Mesenchymal stem cell (in vitro differentiated cells and primary cell): Measurements from ENCODE around the gene HCN3.

Experiments used
- DNase-seq: peaks from one replicate; pipeline ENCODE4 v3.0.0-alpha.2; 2013
- H2AFZ ChIP-seq: one replicate; pipeline ENCODE4 v1.6.1; 2013; ENCODE audit warnings: low read depth, mild to moderate bottlenecking, control low read depth, inconsistent platforms, low read length, moderate library complexity
- H2AK5ac ChIP-seq: 2 replicates; pipeline ENCODE4 v1.6.1; 2013; ENCODE audit warnings: low read length, moderate library complexity, mild to moderate bottlenecking, inconsistent platforms; ENCODE audit not compliant: severe bottlenecking
- H2BK120ac ChIP-seq: one replicate; pipeline ENCODE4 v1.6.1; 2013; ENCODE audit warnings: low read depth, mild to moderate bottlenecking, inconsistent platforms, low read length, moderate library complexity
- H2BK12ac ChIP-seq, 2 experiments: one replicate each; pipeline ENCODE4 v1.6.1; 2013; ENCODE audit warnings: inconsistent platforms in 2 of 2, low read length in 2 of 2, mild to moderate bottlenecking in 2 of 2, moderate library complexity in 2 of 2, control low read depth in 1 of 2
- H2BK15ac ChIP-seq: one replicate; pipeline ENCODE4 v1.6.1; 2013; ENCODE audit warnings: mild to moderate bottlenecking, low read depth, inconsistent platforms; ENCODE audit not compliant: poor library complexity, severe bottlenecking
- H2BK5ac ChIP-seq: 2 replicates; pipeline ENCODE4 v1.6.1; 2013; ENCODE audit warnings: low read depth, mild to moderate bottlenecking, low read length, control low read depth, inconsistent platforms; ENCODE audit not compliant: poor library complexity, severe bottlenecking
- H3K14ac ChIP-seq, 2 experiments: one replicate each; pipeline ENCODE4 v1.6.1; 2013; ENCODE audit warnings: inconsistent platforms in 2 of 2, low read length in 2 of 2, control low read depth in 1 of 2, mild to moderate bottlenecking in 1 of 2, moderate library complexity in 1 of 2
- H3K18ac ChIP-seq, 2 experiments: one replicate each; pipeline ENCODE4 v1.6.1; 2013; ENCODE audit warnings: inconsistent platforms in 2 of 2, low read length in 2 of 2, control low read depth in 1 of 2, low read depth in 1 of 2, mild to moderate bottlenecking in 1 of 2
- H3K23ac ChIP-seq, 2 experiments: one replicate each; pipeline ENCODE4 v1.6.1; 2013; ENCODE audit warnings: inconsistent platforms in 2 of 2, low read length in 2 of 2, mild to moderate bottlenecking in 2 of 2, moderate library complexity in 2 of 2, control low read depth in 1 of 2
- H3K27ac ChIP-seq: 2 replicates; pipeline ENCODE4 v1.5.1; 2013; ENCODE audit warnings: mild to moderate bottlenecking, moderate library complexity, low read length, control low read depth, inconsistent platforms; ENCODE audit not compliant: poor library complexity, severe bottlenecking
- H3K27me3 ChIP-seq, 2 experiments: 2 replicates each; pipeline versions ENCODE4 v1.6.1 to v1.7.0; 2013; ENCODE audit warnings: low read length in 2 of 2, mild to moderate bottlenecking in 2 of 2, moderate library complexity in 2 of 2, control low read depth in 1 of 2, inconsistent platforms in 1 of 2; ENCODE audit not compliant: control insufficient read depth in 1 of 2, insufficient read depth in 1 of 2
- H3K36me3 ChIP-seq, 2 experiments: 2 replicates each; pipeline versions ENCODE4 v1.6.1 to v1.7.0; 2013; ENCODE audit warnings: low read length in 2 of 2, control low read depth in 1 of 2, inconsistent platforms in 1 of 2, low read depth in 1 of 2, mild to moderate bottlenecking in 1 of 2; ENCODE audit not compliant: insufficient read depth in 2 of 2, control insufficient read depth in 1 of 2
- H3K4ac ChIP-seq, 2 experiments: one replicate each; pipeline ENCODE4 v1.6.1; 2013; ENCODE audit warnings: inconsistent platforms in 2 of 2, low read length in 2 of 2, mild to moderate bottlenecking in 2 of 2, moderate library complexity in 2 of 2, control low read depth in 1 of 2, low read depth in 1 of 2
- H3K4me1 ChIP-seq: 2 replicates; pipeline ENCODE4 v1.6.1; 2013; ENCODE audit warnings: low read depth, low read length, control low read depth; ENCODE audit not compliant: control insufficient read depth, insufficient read depth
- H3K4me2 ChIP-seq: 2 replicates; pipeline ENCODE4 v1.6.1; 2013; ENCODE audit warnings: low read length, mild to moderate bottlenecking, inconsistent platforms; ENCODE audit not compliant: poor library complexity, severe bottlenecking
- H3K4me3 ChIP-seq, 2 experiments: 2 replicates each; pipeline versions ENCODE4 v1.5.1 to v1.7.0; 2013; ENCODE audit warnings: low read length in 2 of 2, mild to moderate bottlenecking in 2 of 2, control low read depth in 1 of 2, low read depth in 1 of 2; ENCODE audit not compliant: insufficient read depth in 1 of 2
- H3K79me1 ChIP-seq: replicated peaks from 2 replicates; pipeline ENCODE4 v1.6.1; 2013; ENCODE audit warnings: mild to moderate bottlenecking, control low read depth, low read length, inconsistent platforms; ENCODE audit not compliant: poor library complexity, severe bottlenecking
- H3K9ac ChIP-seq: 2 replicates; pipeline ENCODE4 v1.7.0; 2013; ENCODE audit warnings: mild to moderate bottlenecking, low read length, moderate library complexity
- H3K9me3 ChIP-seq: 2 replicates; pipeline ENCODE4 v1.7.0; 2013; ENCODE audit warnings: mild to moderate bottlenecking, low read length; ENCODE audit not compliant: control insufficient read depth
- H4K8ac ChIP-seq: one replicate; pipeline ENCODE4 v1.6.1; 2013; ENCODE audit warnings: inconsistent platforms, mild to moderate bottlenecking, low read length, moderate library complexity
- H4K91ac ChIP-seq: one replicate; pipeline ENCODE4 v1.6.1; 2013; ENCODE audit warnings: mild to moderate bottlenecking, low read length, inconsistent platforms
- WGBS: methylation state at CpG from one replicate; pipeline ENCODE4 v1.1.7; 2013; ENCODE audit warnings: mixed read lengths; 5-methylcytosine and 5-hydroxymethylcytosine counted together

The HCN3 gene

GRCh38 chr1:155256058-155256852, 21.0 kb upstream of the HCN3 start:
- no peak overlapping the region for H2AFZ ChIP-seq
- H4K8ac ChIP-seq, result peak overlapping the region; percentile 98
- H3K18ac ChIP-seq, result no peak overlapping the region
- H3K9ac ChIP-seq, result peak overlapping the region; percentile 94
- H3K23ac ChIP-seq, result peak overlapping the region in 1 of 2 experiments; percentile 74
- H2BK5ac ChIP-seq, result no peak overlapping the region
- H2BK12ac ChIP-seq, result peak overlapping the region; percentile 67 to 96
- H3K27ac ChIP-seq, result peak overlapping the region; percentile 92
- H3K4me2 ChIP-seq, result no peak overlapping the region
- H3K4me1 ChIP-seq, result peaks cover 29% of the 10 kb centered on the region
- DNase-seq, result no peak
- H3K9me3 ChIP-seq, result no peaks in the 10 kb centered on the region
- H2BK15ac ChIP-seq, result no peak overlapping the region
- H2BK120ac ChIP-seq, result no peak overlapping the region
- H4K91ac ChIP-seq, result no peak overlapping the region
- H3K4me3 ChIP-seq, result peak overlapping the region in 1 of 2 experiments; percentile 95
- H3K27me3 ChIP-seq, result no peaks in the 10 kb centered on the region
- H3K14ac ChIP-seq, result no peak overlapping the region
- H2AK5ac ChIP-seq, result peak overlapping the region; percentile 8
- peak overlapping the region in 1 of 2 experiments; percentile 72 for H3K4ac ChIP-seq
- H3K79me1 ChIP-seq, result peaks cover 25% of the 10 kb centered on the region
- H3K36me3 ChIP-seq, result peaks cover 31 to 40% of the 10 kb centered on the region in 2 experiments
- 89% methylated on average over 20 of the region's 20 CpGs for WGBS

- WGBS, result 97% methylated on average over 4 of the region's 5 CpGs
- no peak overlapping the region for H2AK5ac ChIP-seq
- no peak for DNase-seq
- no peak overlapping the region for H2BK5ac ChIP-seq
- no peak overlapping the region for H2AFZ ChIP-seq
- no peak overlapping the region for H3K14ac ChIP-seq
- H3K27ac ChIP-seq, result no peak overlapping the region
- peak overlapping the region; percentile 35 for H4K8ac ChIP-seq
- no peaks in the 10 kb centered on the region for H3K9me3 ChIP-seq
- peak overlapping the region; percentile 96 for H3K9ac ChIP-seq
- peak overlapping the region in 1 of 2 experiments; percentile 30 for H3K4ac ChIP-seq
- H3K79me1 ChIP-seq, result peaks cover 15% of the 10 kb centered on the region
- peaks cover 45 to 64% of the 10 kb centered on the region in 2 experiments for H3K36me3 ChIP-seq
- H3K23ac ChIP-seq, result no peak overlapping the region
- H3K4me1 ChIP-seq, result peaks cover 20% of the 10 kb centered on the region
- H3K18ac ChIP-seq, result no peak overlapping the region
- no peaks in the 10 kb centered on the region for H3K27me3 ChIP-seq
- no peak overlapping the region for H4K91ac ChIP-seq
- no peak overlapping the region for H2BK15ac ChIP-seq
- H2BK12ac ChIP-seq, result peak overlapping the region in 1 of 2 experiments; percentile 33
- H3K4me2 ChIP-seq, result no peak overlapping the region
- H2BK120ac ChIP-seq, result no peak overlapping the region
- H3K4me3 ChIP-seq, result peak overlapping the region in 1 of 2 experiments; percentile 95
These were observed 17.0 kb upstream of the HCN3 start for GRCh38 chr1:155260276-155260675.

GRCh38 chr1:155261493-155261851, 15.8 kb upstream of the HCN3 start:
- Histone ChIP-seq H2AK5ac (peak overlapping the region; percentile 10), H2BK5ac (no peak overlapping the region), H3K9me3 (no peaks in the 10 kb centered on the region), H3K4me3 (peak overlapping the region; percentile 77 to 95), H3K4me2 (peak overlapping the region; percentile 88), H3K36me3 (peaks cover 44 to 70% of the 10 kb centered on the region in 2 experiments), H3K27ac (peak overlapping the region; percentile 88), H4K8ac (peak overlapping the region; percentile 61), H3K18ac (peak overlapping the region; percentile 83 to 97), H4K91ac (no peak overlapping the region), H3K79me1 (peaks cover 15% of the 10 kb centered on the region), H3K4ac (peak overlapping the region in 1 of 2 experiments; percentile 56), H3K14ac (peak overlapping the region in 1 of 2 experiments; percentile 91), H2BK15ac (no peak overlapping the region), H3K27me3 (no peaks in the 10 kb centered on the region), H3K23ac (peak overlapping the region; percentile 47), H2AFZ (peak overlapping the region; percentile 47), H3K9ac (peak overlapping the region; percentile 96), H3K4me1 (peaks cover 13% of the 10 kb centered on the region), H2BK12ac (peak overlapping the region in 1 of 2 experiments; percentile 8), H2BK120ac (no peak overlapping the region)
- no peak for DNase-seq
- 6% methylated on average over 9 of the region's 9 CpGs for WGBS

GRCh38 chr1:155261852-155262673, 15.2 kb upstream of the HCN3 start, which contains the start of gene SCAMP3:
TSS of gene SCAMP3 (minus strand) at chr1:155262360. CDS start at chr1:155262151, 209 bp downstream.
- WGBS, result 0% methylated on average over 44 of the region's 47 CpGs
- H3K9me3 ChIP-seq, result no peaks in the 10 kb centered on the region
- H3K4me1 ChIP-seq, result peaks cover 12% of the 10 kb centered on the region
- H2AK5ac ChIP-seq, result peak within 1 kb of the TSS; percentile 73
- peak within 1 kb of the TSS; percentile 54 for H2BK15ac ChIP-seq
- H3K27me3 ChIP-seq, result no peaks in the 10 kb centered on the region
- H3K14ac ChIP-seq, result peak within 1 kb of the TSS in 1 of 2 experiments; percentile 91
- H3K9ac ChIP-seq, result peak within 1 kb of the TSS; percentile 96
- peak within 1 kb of the TSS; percentile 47 for H2AFZ ChIP-seq
- no peak within 1 kb of the TSS for H2BK120ac ChIP-seq
- H3K79me1 ChIP-seq, result peaks cover 20% of the 10 kb centered on the region
- H2BK5ac ChIP-seq, result no peak within 1 kb of the TSS
- H3K4me3 ChIP-seq, result peak within 1 kb of the TSS; percentile 77 to 95
- peak within 1 kb of the TSS; percentile 88 for H3K4me2 ChIP-seq
- peak within 1 kb of the TSS; percentile 88 for H3K27ac ChIP-seq
- H3K36me3 ChIP-seq, result peaks cover 46 to 70% of the 10 kb centered on the region in 2 experiments
- H4K91ac ChIP-seq, result peak within 1 kb of the TSS; percentile 82
- peak within 1 kb of the TSS; percentile 25 to 64 for H2BK12ac ChIP-seq
- H4K8ac ChIP-seq, result peak within 1 kb of the TSS; percentile 61
- H3K23ac ChIP-seq, result peak within 1 kb of the TSS; percentile 47
- H3K18ac ChIP-seq, result peak within 1 kb of the TSS; percentile 83 to 97
- H3K4ac ChIP-seq, result peak within 1 kb of the TSS; percentile 56 to 64
- DNase-seq, result peak; percentile 99
